ENCODE data around the gene ASCL3.

ASCL3 gene

GRCh38 chr11:8934742-8935488 is 7.9 kb downstream of the ASCL3 start:
- peaks cover 4% of the 10 kb centered on the region; the same call in 1 of the 2 replicates for H3K4me1 ChIP-seq
- DNase-seq (ENCODE audit: low spot score in 2 of 2), result peak; percentile 52 to 55
- H3K9me3 ChIP-seq, result no peaks in the 10 kb centered on the region
- H3K36me3 ChIP-seq (replicated peaks), result no peaks in the 10 kb centered on the region
- in situ Hi-C loops (cut with MboI; ENCODE audit: low sequenced_read_pairs), result no loop called here
- no peak overlapping the region for H3K4me3 ChIP-seq
- H3K27me3 ChIP-seq (ENCODE audit: low read depth), result no peaks in the 10 kb centered on the region

- no peak for DNase-seq (ENCODE audit: low spot score in 2 of 2)
- in situ Hi-C loops (cut with MboI; ENCODE audit: low sequenced_read_pairs), result no loop called here
- Histone ChIP-seq H3K4me3 (no peak overlapping the region), H3K27me3 (ENCODE audit: low read depth) (no peaks in the 10 kb centered on the region), H3K4me1 (peaks cover 4% of the 10 kb centered on the region; the same call in 1 of the 2 replicates), H3K36me3 (replicated peaks) (no peaks in the 10 kb centered on the region), H3K9me3 (no peaks in the 10 kb centered on the region)
Measured at GRCh38 chr11:8933931-8934330, 8.9 kb downstream of the ASCL3 start.

- DNase-seq (ENCODE audit: low spot score in 2 of 2), result no peak
- in situ Hi-C loops (cut with MboI; ENCODE audit: low sequenced_read_pairs), result no loop called here
- no peaks in the 10 kb centered on the region for H3K27me3 ChIP-seq (ENCODE audit: low read depth)
- H3K4me1 ChIP-seq, result peaks cover 4% of the 10 kb centered on the region; the same call in 1 of the 2 replicates
- H3K9me3 ChIP-seq, result no peaks in the 10 kb centered on the region
- H3K4me3 ChIP-seq, result no peak within 1 kb of the TSS
- H3K36me3 ChIP-seq (replicated peaks), result no peaks in the 10 kb centered on the region
Measured at GRCh38 chr11:8932564-8933180, 10.1 kb downstream of the ASCL3 start, which contains the start of gene C11orf16. Gene C11orf16 (minus strand): TSS chr11:8932947. CDS start chr11:8932308, 639 bp downstream.

- H3K36me3 ChIP-seq (replicated peaks), result no peaks in the 10 kb centered on the region
- in situ Hi-C loops (cut with MboI; ENCODE audit: low sequenced_read_pairs), result no loop called here
- DNase-seq (ENCODE audit: low spot score in 2 of 2), result no peak
- no peak overlapping the region for H3K4me3 ChIP-seq
- H3K27me3 ChIP-seq (ENCODE audit: low read depth), result no peaks in the 10 kb centered on the region
- peaks cover 4% of the 10 kb centered on the region; the same call in 1 of the 2 replicates for H3K4me1 ChIP-seq
- H3K9me3 ChIP-seq, result no peaks in the 10 kb centered on the region
Measured at GRCh38 chr11:8930456-8931175, 12.2 kb downstream of the ASCL3 start.

- no peak overlapping the region for H3K4me3 ChIP-seq
- peaks cover 6% of the 10 kb centered on the region for H3K36me3 ChIP-seq (replicated peaks)
- in situ Hi-C loops (cut with MboI; ENCODE audit: low sequenced_read_pairs), result no loop called here
- DNase-seq (ENCODE audit: low spot score in 2 of 2), result no peak
- no peaks in the 10 kb centered on the region for H3K9me3 ChIP-seq
- no peaks in the 10 kb centered on the region for H3K4me1 ChIP-seq
- H3K27me3 ChIP-seq (ENCODE audit: low read depth), result no peaks in the 10 kb centered on the region
Measured at GRCh38 chr11:8928981-8929615, 13.7 kb downstream of the ASCL3 start.

- DNase-seq (ENCODE audit: low spot score in 2 of 2), result no peak
- peaks cover 11% of the 10 kb centered on the region for H3K36me3 ChIP-seq (replicated peaks)
- in situ Hi-C loops (cut with MboI; ENCODE audit: low sequenced_read_pairs), result no loop called here
- no peak overlapping the region for H3K4me3 ChIP-seq
- H3K9me3 ChIP-seq, result no peaks in the 10 kb centered on the region
- no peaks in the 10 kb centered on the region for H3K27me3 ChIP-seq (ENCODE audit: low read depth)
- no peaks in the 10 kb centered on the region for H3K4me1 ChIP-seq
Measured at GRCh38 chr11:8928205-8928604, 14.6 kb downstream of the ASCL3 start.

- Histone ChIP-seq H3K9me3 (no peaks in the 10 kb centered on the region), H3K36me3 (replicated peaks) (peaks cover 21% of the 10 kb centered on the region), H3K4me3 (no peak overlapping the region), H3K4me1 (no peaks in the 10 kb centered on the region), H3K27me3 (ENCODE audit: low read depth) (no peaks in the 10 kb centered on the region)
- in situ Hi-C loops (cut with MboI; ENCODE audit: low sequenced_read_pairs), result no loop called here
- no peak for DNase-seq (ENCODE audit: low spot score in 2 of 2)
Measured at GRCh38 chr11:8927233-8927632, 15.6 kb downstream of the ASCL3 start.

- Histone ChIP-seq H3K9me3 (no peaks in the 10 kb centered on the region), H3K36me3 (replicated peaks) (peaks cover 31% of the 10 kb centered on the region), H3K4me3 (no peak overlapping the region), H3K4me1 (no peaks in the 10 kb centered on the region), H3K27me3 (ENCODE audit: low read depth) (no peaks in the 10 kb centered on the region)
- in situ Hi-C loops (cut with MboI; ENCODE audit: low sequenced_read_pairs), result no loop called here
- DNase-seq (ENCODE audit: low spot score in 2 of 2), result no peak
Measured at GRCh38 chr11:8926236-8926635, 16.6 kb downstream of the ASCL3 start.

GRCh38 chr11:8925711-8926110 is 17.1 kb downstream of the ASCL3 start:
- no peaks in the 10 kb centered on the region for H3K9me3 ChIP-seq
- H3K36me3 ChIP-seq (replicated peaks), result peaks cover 36% of the 10 kb centered on the region
- in situ Hi-C loops (cut with MboI; ENCODE audit: low sequenced_read_pairs), result no loop called here
- no peaks in the 10 kb centered on the region for H3K4me1 ChIP-seq
- no peaks in the 10 kb centered on the region for H3K27me3 ChIP-seq (ENCODE audit: low read depth)
- no peak for DNase-seq (ENCODE audit: low spot score in 2 of 2)
- no peak overlapping the region for H3K4me3 ChIP-seq

- Histone ChIP-seq H3K36me3 (replicated peaks) (peaks cover 66% of the 10 kb centered on the region), H3K4me1 (no peaks in the 10 kb centered on the region), H3K9me3 (no peaks in the 10 kb centered on the region), H3K4me3 (no peak overlapping the region), H3K27me3 (ENCODE audit: low read depth) (no peaks in the 10 kb centered on the region)
- in situ Hi-C loops (cut with MboI; ENCODE audit: low sequenced_read_pairs), result no loop called here
- DNase-seq (ENCODE audit: low spot score in 2 of 2), result no peak
Measured at GRCh38 chr11:8922691-8923090, 20.1 kb downstream of the ASCL3 start.

- H3K27me3 ChIP-seq (ENCODE audit: low read depth), result no peaks in the 10 kb centered on the region
- in situ Hi-C loops (cut with MboI; ENCODE audit: low sequenced_read_pairs), result no loop called here
- peak; percentile 35 to 43 for DNase-seq (ENCODE audit: low spot score in 2 of 2)
- no peaks in the 10 kb centered on the region for H3K9me3 ChIP-seq
- H3K4me3 ChIP-seq, result no peak overlapping the region
- H3K4me1 ChIP-seq, result peaks cover 12% of the 10 kb centered on the region
- peaks cover 73% of the 10 kb centered on the region for H3K36me3 ChIP-seq (replicated peaks)
Measured at GRCh38 chr11:8917157-8917825, 25.5 kb downstream of the ASCL3 start.

- no peak for DNase-seq (ENCODE audit: low spot score in 2 of 2)
- H3K4me1 ChIP-seq, result peaks cover 17% of the 10 kb centered on the region
- peaks cover 47% of the 10 kb centered on the region for H3K36me3 ChIP-seq (replicated peaks)
- H3K4me3 ChIP-seq, result no peak overlapping the region
- H3K27me3 ChIP-seq (ENCODE audit: low read depth), result no peaks in the 10 kb centered on the region
- in situ Hi-C loops (cut with MboI; ENCODE audit: low sequenced_read_pairs), result no loop called here
- no peaks in the 10 kb centered on the region for H3K9me3 ChIP-seq
Measured at GRCh38 chr11:8914661-8915018, 28.2 kb downstream of the ASCL3 start.

GRCh38 chr11:8913961-8914660 is 28.7 kb downstream of the ASCL3 start:
- peaks cover 17% of the 10 kb centered on the region for H3K4me1 ChIP-seq
- no peaks in the 10 kb centered on the region for H3K9me3 ChIP-seq
- no peaks in the 10 kb centered on the region for H3K27me3 ChIP-seq (ENCODE audit: low read depth)
- DNase-seq (ENCODE audit: low spot score in 2 of 2), result peak in 1 of 2 experiments; percentile 64
- no peak overlapping the region for H3K4me3 ChIP-seq
- in situ Hi-C loops (cut with MboI; ENCODE audit: low sequenced_read_pairs), result no loop called here
- peaks cover 41% of the 10 kb centered on the region for H3K36me3 ChIP-seq (replicated peaks)

All from HAP-1 (cell line).